OCI-LY7 (cell line): ENCODE measurements around the gene AKAP13. TPM values are rescaled to one million over a fixed set of nuclear protein-coding genes. Genes with fewer than 3 reads are reported as not detected.
A peak's percentile ranks its signal among the peaks of the same experiment; 100 is the strongest.

Experiments
- BruUV-seq: library from RNA; stranded (reverse); fragments of 400-500 nt; replicated peaks from 2 replicates; lab custom pipeline; 2021; lab: Mats Ljungman, UMichigan
- CTCF ChIA-PET: fragments of 300-600 bp; sonication (Branson Sonifier 250); formaldehyde crosslinking; loops from one replicate; lab custom pipeline; 2022; ENCODE audit warnings: antibody characterized with exemption; ENCODE audit not compliant: unreplicated experiment; lab: Charles Lee
- POLR2A ChIA-PET: fragments of 300-600 bp; sonication (Branson Sonifier 250); formaldehyde crosslinking; loops from one replicate; lab custom pipeline; 2022; ENCODE audit warnings: antibody characterized with exemption; lab: Charles Lee
- DNase-seq: peaks from one replicate; pipeline ENCODE4 v3.0.0-alpha.2; 2015; ENCODE audit warnings: low spot score
- H2AFZ ChIP-seq: fragments of 200-600 bp; sonication (generic), shearing (Covaris generic); 2 replicates; pipeline ENCODE4 v1.6.1; 2014; ENCODE audit warnings: mild to moderate bottlenecking, antibody characterized with exemption, low read length, moderate library complexity
- H3K27ac ChIP-seq: fragments of 200-600 bp; sonication (generic); 2 replicates; pipeline ENCODE4 v1.5.1; 2014; ENCODE audit warnings: mixed run types, low read depth, mild to moderate bottlenecking, moderate library complexity, low read length, inconsistent platforms; ENCODE audit not compliant: poor library complexity, severe bottlenecking
- H3K36me3 ChIP-seq: fragments of 200-600 bp; sonication (generic); 2 replicates; pipeline ENCODE4 v1.6.1; 2014; ENCODE audit warnings: mild to moderate bottlenecking, antibody characterized with exemption, low read length, moderate library complexity, mixed read lengths; ENCODE audit not compliant: insufficient read depth
- H3K4me1 ChIP-seq: fragments of 200-600 bp; sonication (generic); 2 replicates; pipeline ENCODE4 v1.5.1; 2014; ENCODE audit warnings: mild to moderate bottlenecking, low read length; ENCODE audit not compliant: insufficient read depth, poor library complexity, severe bottlenecking
- H3K4me2 ChIP-seq: fragments of 200-600 bp; sonication (generic); 2 replicates; pipeline ENCODE4 v1.6.1; 2014; ENCODE audit warnings: mild to moderate bottlenecking, low read length
- H3K4me3 ChIP-seq: fragments of 200-600 bp; sonication (generic); 2 replicates; pipeline ENCODE4 v1.5.1; 2014; ENCODE audit warnings: mild to moderate bottlenecking, low read depth, low read length; ENCODE audit not compliant: poor library complexity, severe bottlenecking
- H3K79me2 ChIP-seq: fragments of 200-600 bp; sonication (generic); 2 replicates; pipeline ENCODE4 v1.6.1; 2016; ENCODE audit warnings: low read depth, mild to moderate bottlenecking, low read length, moderate library complexity, mixed read lengths; ENCODE audit not compliant: insufficient read depth
- H3K9me2 ChIP-seq: fragments of 200-600 bp; sonication (generic); 2 replicates; pipeline ENCODE4 v1.6.1; 2016; ENCODE audit warnings: mild to moderate bottlenecking, low read length, mixed read lengths; ENCODE audit not compliant: insufficient read depth
- H3K9me3 ChIP-seq: fragments of 200-600 bp; sonication (generic); 2 replicates; pipeline ENCODE4 v1.6.1; 2014; ENCODE audit warnings: mild to moderate bottlenecking, mixed run types, low read length, mixed read lengths
- H4K20me1 ChIP-seq: fragments of 200-600 bp; sonication (generic); 2 replicates; pipeline ENCODE4 v1.6.1; 2014; ENCODE audit warnings: mild to moderate bottlenecking, antibody characterized with exemption, low read length, moderate library complexity, mixed read lengths; ENCODE audit not compliant: insufficient read depth
- EZH2phosphoT487 ChIP-seq: fragments of 200-600 bp; sonication (generic); IDR thresholded peaks from 2 replicates; pipeline ENCODE4 v1.6.1; 2018; ENCODE audit warnings: low read depth, borderline replicate concordance, mild to moderate bottlenecking, mixed run types, antibody characterized with exemption, low read length, moderate library complexity, mixed read lengths
- intact Hi-C: fragments of 100-400 bp; cut with micrococcal nuclease; formaldehyde crosslinking; loops from one replicate; pipeline ENCODE4 v1.10.0; 2022; ENCODE audit not compliant: unreplicated experiment
- total RNA-seq, 2 experiments: library from RNA; depleted of rRNA in 1 of 2; stranded (reverse); fragments of >200 nt in 1 of 2; shearing (Covaris generic) in 1 of 2; gene quantifications; 2 replicates each; pipeline ENCODE4 v1.2.3, GENCODE V29; 2014 to 2022
- TF ChIP-seq, protein P1 (sequence below): fragments of 200-600 bp; sonication (generic); conservative IDR thresholded peaks from 2 replicates; pipeline ENCODE4 v1.5.1; 2014; ENCODE audit warnings: mild to moderate bottlenecking, antibody characterized with exemption, low read length, moderate library complexity, mixed read lengths

Gene AKAP13
- total RNA-seq, 2 experiments from 2014 or later, result 140 to 250 TPM

DNA sequence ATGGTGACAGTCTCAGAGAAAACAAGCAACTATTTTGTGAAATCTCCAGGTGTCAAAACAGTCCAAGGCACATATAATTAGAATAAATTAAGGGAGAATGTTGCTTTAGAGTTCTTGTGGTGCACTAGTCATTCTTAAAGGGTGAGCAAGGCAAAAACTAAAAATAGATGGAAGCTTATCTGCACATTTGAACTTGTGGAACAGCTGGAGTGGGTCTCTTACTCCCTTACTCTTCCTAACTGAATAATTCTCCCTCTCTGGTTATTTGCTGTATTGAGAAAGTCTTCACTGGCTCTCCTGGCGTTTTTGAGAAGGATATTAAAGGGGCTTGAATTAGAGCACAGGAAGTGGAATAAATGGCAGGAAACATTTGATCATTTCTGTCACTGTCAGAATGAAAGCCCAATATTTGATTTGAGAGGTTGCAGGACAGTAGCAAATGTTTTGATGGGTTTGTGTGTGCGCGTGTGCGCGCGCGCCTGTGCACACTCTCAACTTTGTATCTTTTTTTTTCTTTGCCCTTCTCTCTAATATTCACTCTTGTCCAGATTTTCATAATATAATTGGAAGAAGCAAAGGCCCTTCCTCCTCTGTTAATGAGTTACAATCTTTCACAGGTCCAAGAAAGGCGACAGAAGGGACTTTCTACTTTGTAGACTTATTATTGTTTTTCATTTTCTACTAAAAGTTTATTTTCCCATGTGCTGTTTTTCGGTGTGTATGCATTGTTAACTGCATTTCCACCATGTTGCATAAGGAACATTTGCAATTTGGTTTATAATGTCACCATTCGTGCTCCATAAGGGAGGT lies 40.9 kb downstream of the AKAP13 start:
- Histone ChIP-seq H3K9me2 (no peaks in the 10 kb centered on the region), H3K36me3 (peaks cover 11% of the 10 kb centered on the region; the same call in 1 of the 2 replicates), H3K4me3 (no peak overlapping the region), H3K27ac (no peak overlapping the region), H2AFZ (no peak overlapping the region), H3K9me3 (no peaks in the 10 kb centered on the region), H4K20me1 (peaks cover 66% of the 10 kb centered on the region), H3K79me2 (peaks cover 99% of the 10 kb centered on the region), H3K4me2 (peak overlapping the region; percentile 17; the same call in 1 of the 2 replicates), H3K4me1 (peaks cover 61% of the 10 kb centered on the region)
- no peak for DNase-seq
- intact Hi-C loops, result no loop called here
- BruUV-seq, result no TSS peak
- TF ChIP-seq, protein P1, sequence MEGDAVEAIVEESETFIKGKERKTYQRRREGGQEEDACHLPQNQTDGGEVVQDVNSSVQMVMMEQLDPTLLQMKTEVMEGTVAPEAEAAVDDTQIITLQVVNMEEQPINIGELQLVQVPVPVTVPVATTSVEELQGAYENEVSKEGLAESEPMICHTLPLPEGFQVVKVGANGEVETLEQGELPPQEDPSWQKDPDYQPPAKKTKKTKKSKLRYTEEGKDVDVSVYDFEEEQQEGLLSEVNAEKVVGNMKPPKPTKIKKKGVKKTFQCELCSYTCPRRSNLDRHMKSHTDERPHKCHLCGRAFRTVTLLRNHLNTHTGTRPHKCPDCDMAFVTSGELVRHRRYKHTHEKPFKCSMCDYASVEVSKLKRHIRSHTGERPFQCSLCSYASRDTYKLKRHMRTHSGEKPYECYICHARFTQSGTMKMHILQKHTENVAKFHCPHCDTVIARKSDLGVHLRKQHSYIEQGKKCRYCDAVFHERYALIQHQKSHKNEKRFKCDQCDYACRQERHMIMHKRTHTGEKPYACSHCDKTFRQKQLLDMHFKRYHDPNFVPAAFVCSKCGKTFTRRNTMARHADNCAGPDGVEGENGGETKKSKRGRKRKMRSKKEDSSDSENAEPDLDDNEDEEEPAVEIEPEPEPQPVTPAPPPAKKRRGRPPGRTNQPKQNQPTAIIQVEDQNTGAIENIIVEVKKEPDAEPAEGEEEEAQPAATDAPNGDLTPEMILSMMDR, result no peak
- no peak for TF ChIP-seq EZH2phosphoT487
- ChIA-PET POLR2A (interaction anchor here (0.8 to 1.0 kb wide), 2 partner anchors 97 to 105 kb away, joined by 3 read pairs; no protein-coding TSS in a partner anchor), CTCF (no interaction called here)

- DNase-seq, result no peak
- Histone ChIP-seq H3K36me3 (peaks cover 6% of the 10 kb centered on the region; the same call in 1 of the 2 replicates), H3K27ac (no peak overlapping the region), H3K4me3 (no peak overlapping the region), H4K20me1 (peaks cover 56% of the 10 kb centered on the region; the same call in 1 of the 2 replicates), H3K4me1 (peaks cover 57% of the 10 kb centered on the region), H3K79me2 (peaks cover 99% of the 10 kb centered on the region), H3K4me2 (0 out of 2 replicates have a peak overlapping the region, but pooled peaks have one; percentile 5), H2AFZ (no peak overlapping the region), H3K9me3 (no peaks in the 10 kb centered on the region), H3K9me2 (no peaks in the 10 kb centered on the region)
- no TSS peak for BruUV-seq
- intact Hi-C loops, result no loop called here
- TF ChIP-seq, protein P1, result no peak
- TF ChIP-seq EZH2phosphoT487, result no peak
- ChIA-PET CTCF (no interaction called here), POLR2A (interaction anchor here (1.0 kb wide), 1 partner anchor 98 kb away, joined by 3 read pairs; no protein-coding TSS in a partner anchor)
These were observed 42.2 kb downstream of the AKAP13 start for GRCh38 chr15:85422607-85423006.

GRCh38 chr15:85423256-85423655 lies 42.9 kb downstream of the AKAP13 start:
- POLR2A ChIA-PET, result interaction anchor here (1.3 to 1.5 kb wide), 2 partner anchors 8 to 9 kb away, joined by 4 to 9 read pairs; no protein-coding TSS in a partner anchor

More at GRCh38 chr15:85423256-85423655, 42.9 kb downstream of the AKAP13 start:
- Histone ChIP-seq H3K4me3 (no peak overlapping the region), H3K9me2 (no peaks in the 10 kb centered on the region), H3K36me3 (0 out of 2 replicates have a peak, but pooled peaks cover 5% of the 10 kb centered on the region), H3K4me2 (peak overlapping the region; percentile 32), H3K9me3 (no peaks in the 10 kb centered on the region), H3K4me1 (peaks cover 57% of the 10 kb centered on the region), H3K79me2 (peaks cover 99% of the 10 kb centered on the region), H4K20me1 (peaks cover 55% of the 10 kb centered on the region; the same call in 1 of the 2 replicates), H2AFZ (no peak overlapping the region), H3K27ac (no peak overlapping the region)
- intact Hi-C loops, result no loop called here
- CTCF ChIA-PET, result no interaction called here
- DNase-seq, result no peak
- TF ChIP-seq EZH2phosphoT487, result no peak
- TF ChIP-seq, protein P1, result no peak
- no TSS peak for BruUV-seq
